AG04450 (cell line): ENCODE measurements around the gene FMN2. TPM values are rescaled to one million over a fixed set of nuclear protein-coding genes. Genes with fewer than 3 reads are reported as not detected.

Experiments used
- CTCF ChIA-PET: fragments of 300-600, 350-600 bp; formaldehyde crosslinking; extraction: SDS; loops from one replicate; lab custom pipeline; 2022; ENCODE audit warnings: antibody characterized with exemption, inconsistent platforms; lab: Charles Lee
- POLR2A ChIA-PET: fragments of 350-600 bp; formaldehyde crosslinking; extraction: SDS; loops from one replicate; lab custom pipeline; 2021; ENCODE audit warnings: antibody characterized with exemption, inconsistent platforms; lab: Yijun Ruan, JAX
- DNase-seq: peaks from one replicate; pipeline ENCODE4 v3.0.0-alpha.2; 2011; ENCODE audit warnings: low read depth, low spot score
- H3K27ac ChIP-seq: one replicate; pipeline ENCODE4 v1.5.1; 2012; ENCODE audit warnings: low read depth, low read length, control low read depth
- H3K27me3 ChIP-seq: one replicate; pipeline ENCODE4 v1.6.0; 2012; ENCODE audit warnings: low read length; ENCODE audit not compliant: control insufficient read depth, insufficient read depth
- H3K4me3 ChIP-seq: 2 replicates; pipeline ENCODE4 v1.5.1; 2011; ENCODE audit warnings: mild to moderate bottlenecking, low read depth, low read length, control low read depth
- H3K9me3 ChIP-seq: 2 replicates; pipeline ENCODE4 v1.5.1; 2012; ENCODE audit warnings: low read length; ENCODE audit not compliant: control insufficient read depth, insufficient read depth
- polyA plus RNA-seq: library from polyadenylated mRNA; depleted of rRNA; stranded (reverse); fragments of >200 nt; gene quantifications from 2 replicates; pipeline ENCODE4 v1.2.3, GENCODE V29; 2011
- TF ChIP-seq, protein P1 (sequence below): IDR thresholded peaks from 2 replicates; pipeline ENCODE4 v1.5.1; 2011; ENCODE audit warnings: low read depth, low read length, control low read depth, inconsistent platforms

FMN2 gene
- polyA plus RNA-seq, 1 experiment = 6.9 TPM

GRCh38 chr1:240484804-240485443, 393.2 kb downstream of the FMN2 start:
- no peak for DNase-seq
- CTCF ChIA-PET = no interaction called here
- TF ChIP-seq, protein P1, sequence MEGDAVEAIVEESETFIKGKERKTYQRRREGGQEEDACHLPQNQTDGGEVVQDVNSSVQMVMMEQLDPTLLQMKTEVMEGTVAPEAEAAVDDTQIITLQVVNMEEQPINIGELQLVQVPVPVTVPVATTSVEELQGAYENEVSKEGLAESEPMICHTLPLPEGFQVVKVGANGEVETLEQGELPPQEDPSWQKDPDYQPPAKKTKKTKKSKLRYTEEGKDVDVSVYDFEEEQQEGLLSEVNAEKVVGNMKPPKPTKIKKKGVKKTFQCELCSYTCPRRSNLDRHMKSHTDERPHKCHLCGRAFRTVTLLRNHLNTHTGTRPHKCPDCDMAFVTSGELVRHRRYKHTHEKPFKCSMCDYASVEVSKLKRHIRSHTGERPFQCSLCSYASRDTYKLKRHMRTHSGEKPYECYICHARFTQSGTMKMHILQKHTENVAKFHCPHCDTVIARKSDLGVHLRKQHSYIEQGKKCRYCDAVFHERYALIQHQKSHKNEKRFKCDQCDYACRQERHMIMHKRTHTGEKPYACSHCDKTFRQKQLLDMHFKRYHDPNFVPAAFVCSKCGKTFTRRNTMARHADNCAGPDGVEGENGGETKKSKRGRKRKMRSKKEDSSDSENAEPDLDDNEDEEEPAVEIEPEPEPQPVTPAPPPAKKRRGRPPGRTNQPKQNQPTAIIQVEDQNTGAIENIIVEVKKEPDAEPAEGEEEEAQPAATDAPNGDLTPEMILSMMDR = no peak

DNA sequence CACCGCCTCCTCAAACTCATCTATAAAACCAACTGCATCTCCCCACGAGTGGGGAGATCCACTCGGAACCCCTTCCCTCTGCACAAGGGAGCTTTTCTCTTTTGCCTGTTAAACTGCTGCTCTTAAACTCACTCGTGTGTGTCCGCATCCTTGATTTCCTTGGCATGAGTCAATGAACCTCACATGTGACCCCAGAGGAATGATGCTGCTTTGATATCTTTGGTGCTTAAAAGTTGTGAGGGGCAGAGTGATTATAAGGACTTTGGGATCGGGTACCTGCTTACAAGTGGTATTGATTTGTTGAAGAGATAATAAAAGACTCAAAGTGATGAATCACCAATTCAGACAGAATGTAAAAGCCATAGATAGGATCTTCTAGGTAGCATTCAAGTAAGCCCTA, 394.9 kb downstream of the FMN2 start:
- TF ChIP-seq, protein P1 = no peak
- POLR2A ChIA-PET = no interaction called here

More at GRCh38 chr1:240484804-240485443, 393.2 kb downstream of the FMN2 start:
- H3K27me3 ChIP-seq = no peaks in the 10 kb centered on the region
- H3K4me3 ChIP-seq = no peak overlapping the region
- POLR2A ChIA-PET = no interaction called here
- no peaks in the 10 kb centered on the region for H3K9me3 ChIP-seq
- H3K27ac ChIP-seq = no peak overlapping the region

GRCh38 chr1:240487493-240487892, 395.8 kb downstream of the FMN2 start:
- ChIA-PET POLR2A (no interaction called here), CTCF (no interaction called here)
- peaks cover 3% of the 10 kb centered on the region; the same call in 1 of the 2 replicates for H3K9me3 ChIP-seq
- TF ChIP-seq, protein P1 = no peak
- no peaks in the 10 kb centered on the region for H3K27me3 ChIP-seq
- H3K27ac ChIP-seq = no peak overlapping the region
- no peak overlapping the region for H3K4me3 ChIP-seq
- DNase-seq = no peak

More for the DNA sequence above, 394.9 kb downstream of the FMN2 start:
- no peaks in the 10 kb centered on the region for H3K27me3 ChIP-seq
- no peak for DNase-seq
- CTCF ChIA-PET = no interaction called here
- H3K27ac ChIP-seq = no peak overlapping the region
- no peak overlapping the region for H3K4me3 ChIP-seq
- no peaks in the 10 kb centered on the region for H3K9me3 ChIP-seq

GRCh38 chr1:240491156-240491555, 399.5 kb downstream of the FMN2 start:
- H3K4me3 ChIP-seq = no peak overlapping the region
- ChIA-PET CTCF (no interaction called here), POLR2A (no interaction called here)
- peaks cover 11% of the 10 kb centered on the region; the same call in 1 of the 2 replicates for H3K9me3 ChIP-seq
- peak; percentile 44 for DNase-seq
- TF ChIP-seq, protein P1 = no peak
- H3K27ac ChIP-seq = peak overlapping the region; percentile 12
- no peaks in the 10 kb centered on the region for H3K27me3 ChIP-seq

DNA sequence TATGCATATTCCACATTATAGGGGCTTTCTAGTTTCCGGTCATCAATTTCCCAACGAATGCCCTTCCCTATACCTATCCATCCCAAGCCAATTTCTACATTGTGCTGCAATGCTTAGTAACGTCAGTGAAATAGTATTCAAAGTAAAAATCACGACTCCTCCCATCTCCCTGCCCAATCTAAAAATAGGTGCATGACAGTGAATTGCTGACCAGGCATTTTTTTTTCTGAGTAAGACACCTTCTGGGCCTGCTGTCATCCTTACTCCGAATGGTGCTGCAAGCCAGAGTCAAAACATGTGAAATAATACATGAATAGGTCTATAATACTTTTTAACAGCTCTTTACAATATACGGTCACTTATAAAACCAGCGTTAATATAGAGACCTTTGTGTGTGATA, 400.1 kb downstream of the FMN2 start:
- ChIA-PET POLR2A (no interaction called here), CTCF (interaction anchor here (0.5 kb wide), 1 partner anchor 22 kb away, joined by 3 read pairs; no protein-coding TSS in a partner anchor)
- Histone ChIP-seq H3K4me3 (no peak overlapping the region), H3K27ac (no peak overlapping the region), H3K27me3 (no peaks in the 10 kb centered on the region), H3K9me3 (peaks cover 11% of the 10 kb centered on the region; the same call in 1 of the 2 replicates)
- TF ChIP-seq, protein P1 = no peak
- DNase-seq = no peak
